Stomach (tissue), 4 donors: ENCODE measurements around the gene DCAF5.

ENCODE experiments used
- POLR2A ChIP-seq, 4 donors: fragments of 450-650 bp; IDR thresholded peaks; one replicate each; pipeline ENCODE4 v1.6.1; 2016; ENCODE audit warnings: antibody characterized with exemption in 4 of 4, control low read depth in 2 of 4, mild to moderate bottlenecking in 1 of 4, moderate library complexity in 1 of 4
- POLR2AphosphoS5 ChIP-seq, 3 donors: sonication (generic); formaldehyde crosslinking; IDR thresholded peaks; one replicate each; pipeline ENCODE4 v1.6.1; 2016; ENCODE audit warnings: antibody characterized with exemption in 3 of 3

GRCh38 chr14:69152902-69153151 lies at the start of gene DCAF5:
- TF ChIP-seq POLR2A (IDR thresholded peaks at IDR 0.05), result no peak
- no peak for TF ChIP-seq POLR2AphosphoS5 (IDR thresholded peaks at IDR 0.05)
